Activated CD4-positive, alpha-beta T cell treated with anti-CD3 and anti-CD28 coated beads for 4 hours (primary cell): ENCODE results near the gene IQSEC1.
A peak's percentile ranks its signal among the peaks of the same experiment; 100 is the strongest.

Experiments
- DNase-seq, 2 donors: peaks; one replicate each; pipeline ENCODE4 v3.0.0-alpha.2; 2020

The IQSEC1 gene

DNA sequence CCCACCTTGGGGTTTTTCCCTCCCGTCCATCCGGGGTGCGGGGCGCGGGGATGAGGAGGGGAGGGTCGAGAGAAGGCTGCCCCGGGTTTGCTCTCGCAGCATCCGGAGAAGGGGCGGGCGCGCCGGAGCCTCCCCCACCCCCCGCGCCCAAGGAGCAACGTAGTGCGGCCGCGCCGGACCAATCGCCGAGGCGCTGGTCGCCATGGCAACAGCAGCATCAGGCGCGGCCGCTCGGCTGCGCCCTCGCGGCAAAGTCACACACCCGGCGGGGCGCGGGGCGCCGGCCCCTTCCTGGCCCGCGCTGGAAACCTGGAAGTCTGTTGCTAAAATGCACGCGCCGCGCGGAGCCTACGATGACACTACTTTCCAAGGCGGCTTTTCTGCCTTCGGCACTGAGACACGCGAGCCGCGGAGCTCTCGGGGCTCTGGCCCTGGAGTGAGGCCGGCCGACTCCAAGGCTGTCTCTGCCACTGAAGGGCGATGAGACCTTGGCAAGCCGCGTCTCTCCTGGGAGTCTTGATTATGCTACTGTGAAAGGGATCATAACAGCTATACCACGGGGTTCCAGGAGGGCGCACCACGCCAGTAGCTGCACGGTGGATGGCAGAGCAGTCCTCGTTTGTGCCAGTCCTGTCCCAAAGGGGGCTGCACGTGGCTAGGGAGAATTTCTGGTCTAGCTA, at the start of gene IQSEC1:
Gene IQSEC1, minus strand, starts transcription at position 104 of the 680 bp plus-strand sequence. CDS start 415 bp downstream, outside the sequence.
- peak; percentile 37 to 54 for DNase-seq

DNA sequence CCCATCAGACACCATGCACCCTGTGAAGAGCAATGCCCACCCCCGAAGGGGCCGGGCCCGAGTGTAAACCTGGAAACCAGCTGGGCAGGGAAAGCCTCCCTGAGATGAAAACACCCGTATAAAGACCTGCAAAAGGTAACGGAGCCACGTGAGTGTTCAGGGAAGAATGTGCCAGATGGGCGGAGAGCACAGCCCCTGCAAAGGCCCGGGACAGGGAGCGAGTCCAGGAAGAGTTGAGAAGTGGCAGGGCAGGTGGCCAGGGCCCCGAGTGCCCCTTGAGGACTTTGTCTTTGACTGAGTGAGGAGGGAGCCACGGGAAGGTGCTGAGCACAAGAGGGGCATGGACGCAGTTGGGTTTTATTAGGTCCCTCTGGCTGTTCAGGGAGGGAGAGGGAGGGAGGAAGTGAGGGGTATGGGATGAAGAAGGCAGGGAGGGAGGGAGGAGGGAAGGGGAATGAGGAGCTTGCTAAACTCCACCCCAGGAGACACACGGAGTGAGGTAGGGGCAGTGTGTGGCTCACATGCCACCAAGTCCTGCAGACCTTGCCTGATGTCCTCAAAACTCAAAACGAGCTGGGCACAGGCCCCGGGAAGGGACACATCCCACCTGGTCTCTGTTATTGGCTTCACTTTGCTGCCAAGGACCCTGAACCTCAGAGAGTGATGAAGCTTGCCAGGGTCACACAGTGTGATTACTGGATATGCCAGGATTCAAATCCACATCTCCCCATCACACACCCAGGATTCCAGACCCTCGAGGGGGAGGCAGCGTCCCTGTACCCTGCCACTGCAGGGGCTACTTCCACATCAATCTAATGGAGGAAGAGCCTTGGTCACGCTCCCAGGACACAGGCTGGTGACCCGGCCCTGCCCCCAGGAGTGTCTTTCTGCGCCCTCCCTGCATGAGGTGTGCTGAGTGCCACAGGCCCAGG, 49.1 kb upstream of the IQSEC1 start:
- no peak for DNase-seq

DNA sequence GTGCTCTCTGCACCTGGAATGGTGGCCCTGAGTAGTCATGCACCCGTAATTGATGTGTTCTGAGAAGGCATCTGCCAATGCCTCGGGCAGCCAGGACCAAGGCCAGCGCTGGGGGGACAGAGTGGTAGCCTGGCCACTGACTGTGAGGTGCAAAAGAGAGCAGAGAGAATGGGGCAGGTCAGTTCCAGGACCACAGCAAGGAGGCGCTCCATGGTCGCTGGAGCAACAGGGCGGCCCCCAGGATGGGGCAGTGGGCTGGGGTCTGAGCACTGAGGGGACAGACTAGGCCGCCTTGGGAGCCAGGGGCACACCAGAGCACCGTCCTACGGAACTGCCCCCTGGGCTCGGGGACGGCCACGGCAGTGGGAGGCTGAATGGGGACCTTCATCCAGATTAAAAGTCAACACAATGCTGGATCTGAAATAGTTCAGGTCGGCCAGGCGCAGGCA, 48.3 kb upstream of the IQSEC1 start:
- DNase-seq = no peak

DNA sequence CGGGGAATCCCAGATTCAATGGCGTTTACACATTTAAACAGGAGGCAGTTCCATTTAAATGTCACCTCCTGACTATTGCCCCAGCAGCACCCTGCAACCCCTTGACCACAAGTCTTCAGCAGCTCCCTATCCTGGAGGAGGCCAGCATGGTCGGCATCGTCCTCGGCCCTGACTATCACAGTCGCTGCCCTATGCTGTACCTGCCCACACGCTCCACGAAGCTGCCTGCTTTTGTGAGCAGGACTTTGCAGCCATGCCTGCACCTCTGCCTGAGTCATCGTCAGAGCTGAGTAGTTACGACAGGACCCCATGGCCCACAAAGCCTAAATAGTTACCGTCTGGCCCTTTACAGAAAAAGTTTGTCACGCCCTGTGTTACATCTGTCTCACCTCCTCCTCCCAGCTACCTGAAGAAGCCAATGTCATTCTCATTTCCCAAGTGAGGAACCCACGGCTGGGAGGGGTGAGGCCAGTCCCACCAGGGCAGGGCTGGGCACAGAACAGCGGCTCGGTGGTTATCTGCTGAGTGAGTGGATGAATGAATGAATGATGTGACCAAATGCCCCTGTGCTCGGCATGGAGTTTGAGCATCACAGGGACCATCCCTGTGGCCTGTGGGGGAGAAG, 47.8 kb upstream of the IQSEC1 start:
- no peak for DNase-seq

DNA sequence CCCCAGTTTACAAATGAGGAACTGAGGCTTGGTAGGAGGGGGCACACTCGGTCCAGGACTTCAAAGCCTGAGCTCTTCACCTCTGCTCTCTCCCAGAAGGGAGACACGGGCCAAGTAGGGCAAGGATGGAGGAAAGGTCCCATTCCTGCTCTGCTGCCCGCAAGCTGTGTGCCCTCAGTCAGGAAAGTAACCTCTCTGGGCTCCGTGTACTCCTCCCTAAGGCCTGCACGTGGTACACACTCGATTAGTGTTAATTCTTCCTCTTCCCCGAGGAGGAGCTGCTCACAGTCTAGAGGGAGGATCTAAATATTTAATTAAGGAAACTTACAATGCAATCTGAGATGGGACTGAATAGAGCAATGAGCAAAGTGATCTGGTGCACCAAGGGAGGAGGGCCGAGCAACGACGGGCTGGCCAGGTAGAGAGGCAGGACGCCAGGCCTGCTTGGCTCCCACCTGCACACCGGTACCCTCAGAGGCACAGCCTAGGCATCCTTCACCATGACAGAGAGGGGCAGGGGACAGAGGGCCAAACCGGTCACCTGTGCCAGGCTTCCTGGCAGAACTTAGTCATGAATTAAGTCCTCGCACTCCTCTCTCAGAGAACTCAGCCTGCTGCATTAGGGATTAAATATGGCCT, 47.2 kb upstream of the IQSEC1 start:
- no peak for DNase-seq

DNA sequence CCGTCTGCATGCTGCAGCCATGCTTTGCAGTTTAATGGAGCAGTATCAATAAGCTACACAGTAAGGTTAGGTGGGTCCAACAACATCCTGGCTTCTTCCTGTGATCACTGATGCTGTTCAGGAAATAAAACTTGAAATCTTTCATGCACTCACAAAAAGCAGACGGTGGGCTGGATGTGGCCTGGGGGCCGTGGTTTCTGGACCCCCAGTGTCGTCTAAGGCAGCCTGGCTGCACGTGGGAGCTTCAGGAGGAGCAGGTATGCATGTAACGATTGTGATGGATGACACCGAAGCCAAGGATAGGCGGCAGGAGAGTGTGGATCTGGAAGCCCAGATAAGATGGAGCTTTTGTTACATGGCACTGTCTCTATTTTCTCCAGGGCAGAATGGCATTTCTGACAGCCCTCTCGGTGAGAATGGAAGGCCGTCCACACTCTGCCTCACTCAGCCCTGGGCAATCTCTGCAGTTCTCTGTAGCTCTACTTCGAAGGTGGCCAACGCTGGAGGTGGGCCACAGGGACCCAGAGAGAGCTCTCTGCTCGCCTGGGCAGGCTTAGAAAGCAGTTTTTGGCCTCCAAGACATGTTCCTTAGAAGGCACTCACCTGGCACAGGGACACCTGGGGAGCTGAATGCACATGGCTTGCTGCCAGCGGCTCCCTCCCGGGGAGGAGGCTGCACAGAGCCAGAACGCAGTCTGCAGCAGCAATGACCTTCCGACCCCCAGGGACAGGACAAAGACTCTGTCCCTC, 46.4 kb upstream of the IQSEC1 start:
- no peak for DNase-seq

DNA sequence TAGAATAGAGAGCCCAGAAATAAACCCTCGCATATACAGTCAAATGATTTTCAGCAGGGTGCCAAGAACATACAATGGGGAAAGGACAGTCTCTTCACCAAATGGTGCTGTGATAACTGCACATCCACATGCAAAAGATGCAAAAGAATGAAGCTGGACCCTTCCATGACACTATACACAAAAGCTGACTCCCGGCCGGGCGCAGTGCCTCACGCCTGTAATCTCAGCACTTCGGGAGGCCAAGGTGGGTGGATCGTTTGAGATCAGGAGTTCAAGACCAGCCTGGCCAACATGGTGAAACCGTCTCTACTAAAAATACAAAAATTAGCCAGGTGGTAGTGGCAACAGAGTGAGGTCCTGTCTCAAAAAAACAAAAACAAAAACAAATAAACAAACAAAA, 43.2 kb upstream of the IQSEC1 start:
- DNase-seq = no peak

DNA sequence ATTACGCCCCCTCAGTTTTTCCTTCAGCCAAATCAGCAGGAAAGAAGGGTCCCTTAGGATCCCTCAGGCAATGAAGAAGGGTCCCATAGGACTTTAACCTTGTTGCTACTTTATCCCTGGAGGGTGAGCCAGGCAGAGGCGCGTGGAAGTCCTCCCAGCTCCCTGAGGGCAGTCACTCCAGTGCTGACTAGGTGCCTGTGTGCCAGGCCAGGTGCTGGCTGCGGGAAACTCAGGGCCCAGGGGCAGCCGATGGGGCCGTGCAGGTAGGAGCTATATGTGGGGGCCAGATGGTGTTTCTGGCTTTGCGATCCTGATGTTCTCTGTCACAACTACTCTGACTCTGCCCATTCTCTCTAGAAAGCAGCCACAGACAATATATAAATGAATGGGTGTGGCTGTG, 42.8 kb upstream of the IQSEC1 start:
- DNase-seq = no peak

DNA sequence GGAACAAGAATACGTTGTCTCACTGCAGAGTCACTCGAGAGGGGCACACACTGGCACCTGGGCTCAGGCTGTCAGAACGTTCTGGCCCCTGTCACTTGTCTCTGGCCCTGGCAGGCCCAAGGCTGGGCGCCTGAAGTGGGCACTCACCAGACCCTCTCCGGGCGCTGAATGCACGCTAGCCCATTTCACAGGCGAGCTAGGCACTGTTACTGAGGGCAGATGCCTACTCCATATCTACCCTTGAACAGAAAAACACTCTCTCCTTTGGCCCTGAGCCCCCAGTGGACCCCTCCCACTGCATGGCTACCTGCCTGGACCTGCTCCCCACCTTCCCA, 42.3 kb upstream of the IQSEC1 start:
- DNase-seq = no peak

DNA sequence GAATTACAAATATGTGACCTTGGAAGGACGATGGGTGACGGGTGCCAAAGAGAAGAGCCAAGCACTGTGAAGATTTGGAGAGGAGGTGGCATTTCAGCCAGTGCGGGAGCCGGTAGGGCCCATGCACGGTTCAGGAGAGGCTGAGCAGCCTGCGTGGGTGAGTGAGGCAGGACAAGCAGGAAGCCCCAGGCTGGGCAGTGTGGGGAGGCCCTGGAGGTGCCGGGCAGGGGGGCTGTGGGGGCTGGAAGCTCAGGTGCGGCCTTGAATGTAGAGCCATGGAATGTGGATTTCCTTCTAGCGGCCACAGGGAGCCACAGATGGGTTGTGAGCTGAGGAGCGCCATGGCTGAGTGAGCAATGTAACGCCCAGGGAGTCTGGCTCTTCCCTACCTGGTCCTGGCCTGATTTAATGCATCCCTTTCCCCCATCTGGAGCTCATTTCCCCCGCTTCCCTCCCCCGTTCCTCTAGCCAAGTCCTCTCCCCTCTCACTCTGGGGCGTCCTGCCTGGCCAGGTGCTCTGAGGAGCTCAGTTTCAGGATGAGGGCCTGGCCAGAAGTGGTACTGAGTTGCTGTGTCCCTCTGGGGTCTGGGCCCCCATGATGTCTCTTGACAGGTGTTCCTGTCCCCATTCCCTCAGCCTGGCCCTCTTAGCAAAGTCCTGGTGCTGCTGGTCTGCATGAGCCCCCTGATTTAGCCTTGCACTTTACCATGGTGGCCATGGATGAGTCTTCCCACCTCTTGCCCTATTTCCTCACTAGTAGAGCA, 41.8 kb upstream of the IQSEC1 start:
- DNase-seq = no peak

DNA sequence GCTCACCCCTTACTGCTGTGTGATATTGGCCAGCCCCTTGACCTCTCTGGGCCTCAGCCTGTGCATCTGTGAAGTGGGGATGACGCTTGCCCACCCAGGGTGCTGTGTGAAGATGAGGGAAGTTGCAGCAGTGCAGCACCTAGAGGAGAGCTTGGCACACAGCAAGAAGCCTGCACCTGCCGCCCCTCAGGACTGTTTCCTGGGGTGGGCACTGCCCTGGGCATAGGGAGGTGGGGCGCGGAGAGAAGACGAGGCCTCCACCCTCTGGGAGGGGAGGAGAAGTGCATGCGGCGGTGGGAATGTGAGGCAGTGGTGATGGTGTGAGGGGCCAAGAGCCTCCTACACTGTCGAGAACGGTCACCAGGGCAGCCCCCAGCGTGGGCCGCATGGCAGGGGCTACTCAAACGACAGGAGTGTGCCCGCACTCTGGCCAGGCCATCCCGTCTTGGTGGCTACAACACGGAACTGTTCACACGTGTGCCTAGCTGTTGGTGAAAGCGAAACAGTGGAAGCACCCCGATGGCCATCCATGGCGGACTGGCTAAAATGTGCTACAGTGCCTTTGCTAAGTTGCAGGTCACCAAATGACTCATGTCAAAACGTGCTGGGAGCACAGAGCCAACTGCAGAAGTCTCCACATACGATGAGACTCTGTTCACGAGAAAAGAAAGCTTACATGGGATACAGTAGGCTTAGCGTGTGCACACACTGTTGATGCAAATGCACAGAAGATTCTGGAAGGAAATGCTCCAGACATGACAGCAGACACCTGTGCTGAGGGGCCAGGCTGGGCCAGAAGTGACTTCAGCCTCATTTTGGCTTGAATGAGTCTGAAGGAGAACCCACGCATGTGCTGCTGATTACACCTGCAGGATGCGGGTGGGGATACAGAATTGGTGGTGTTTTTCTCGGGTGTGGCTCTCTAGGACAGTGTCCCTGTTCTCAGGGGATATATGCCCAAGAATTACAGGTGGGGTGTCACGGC, 40.4 kb upstream of the IQSEC1 start:
- DNase-seq = no peak

DNA sequence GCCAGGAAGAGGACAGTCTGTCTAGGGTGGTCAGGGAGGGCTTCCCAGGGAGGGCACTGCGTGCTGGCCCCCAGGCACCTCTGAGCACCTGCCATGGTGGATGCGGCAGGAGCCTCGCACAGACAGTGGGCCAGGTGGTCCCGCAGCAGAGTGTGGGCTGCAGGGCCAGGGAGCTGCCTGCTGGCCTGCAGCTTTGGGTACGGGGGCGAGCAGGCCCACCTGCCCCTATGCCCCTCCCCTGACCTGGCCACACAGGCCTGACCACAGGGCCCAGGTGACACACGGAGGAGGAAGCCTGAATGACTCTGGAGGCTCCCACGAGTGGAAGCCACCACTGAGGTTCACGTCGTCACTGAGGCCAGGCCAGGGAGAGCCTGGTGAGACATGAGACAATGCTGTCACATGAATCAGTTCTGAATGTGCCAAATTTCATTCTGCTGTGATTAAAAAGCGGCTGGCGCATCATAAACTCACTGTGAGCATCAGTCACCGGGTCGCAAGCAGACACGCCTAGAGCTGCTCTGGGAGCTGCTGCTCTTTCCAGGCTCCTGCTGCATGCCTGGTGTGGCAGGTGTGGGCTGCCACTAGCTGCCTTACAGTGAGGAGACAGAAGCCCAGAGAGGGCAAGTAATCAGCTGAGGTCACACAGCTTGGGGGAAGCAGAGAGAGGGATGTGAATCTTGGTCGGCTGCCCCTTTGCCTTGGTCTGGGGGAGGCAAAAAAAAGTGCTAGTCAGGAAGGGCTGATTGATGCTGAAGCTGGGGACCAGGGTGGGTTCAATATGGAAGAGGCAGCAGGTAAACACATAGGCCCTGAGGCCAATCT, 39.5 kb upstream of the IQSEC1 start:
- no peak for DNase-seq

DNA sequence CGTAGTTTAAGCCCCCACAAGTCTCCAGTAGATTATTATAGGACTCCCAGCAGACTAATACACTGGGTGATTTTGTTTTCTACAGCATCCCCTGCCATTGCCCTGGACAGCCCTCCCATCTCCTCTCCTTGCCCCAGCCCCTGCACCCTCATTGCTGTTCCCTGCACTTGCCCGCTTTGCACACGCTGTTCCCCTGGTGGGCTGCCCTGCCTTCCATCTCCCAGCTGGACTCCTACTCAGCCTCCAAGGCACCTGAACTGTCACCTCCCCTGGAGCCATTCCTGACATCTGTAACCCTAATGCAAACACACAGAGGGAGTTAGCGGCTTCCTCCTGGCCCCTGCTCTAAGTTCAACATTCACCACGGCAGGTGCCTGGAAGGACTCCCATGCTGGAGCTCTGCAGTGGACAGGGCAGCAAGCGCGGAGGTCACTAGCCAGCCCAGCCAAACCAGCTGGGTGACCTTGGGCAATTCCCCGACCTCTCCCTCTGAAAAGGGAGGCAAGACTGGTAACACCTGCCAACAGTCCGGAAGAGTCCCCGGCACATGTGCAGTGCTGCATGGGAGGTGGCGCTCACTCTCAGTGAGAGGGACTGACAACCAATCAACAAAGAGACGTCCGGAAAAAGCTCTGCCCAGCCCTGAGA, 38.8 kb upstream of the IQSEC1 start:
- no peak for DNase-seq

DNA sequence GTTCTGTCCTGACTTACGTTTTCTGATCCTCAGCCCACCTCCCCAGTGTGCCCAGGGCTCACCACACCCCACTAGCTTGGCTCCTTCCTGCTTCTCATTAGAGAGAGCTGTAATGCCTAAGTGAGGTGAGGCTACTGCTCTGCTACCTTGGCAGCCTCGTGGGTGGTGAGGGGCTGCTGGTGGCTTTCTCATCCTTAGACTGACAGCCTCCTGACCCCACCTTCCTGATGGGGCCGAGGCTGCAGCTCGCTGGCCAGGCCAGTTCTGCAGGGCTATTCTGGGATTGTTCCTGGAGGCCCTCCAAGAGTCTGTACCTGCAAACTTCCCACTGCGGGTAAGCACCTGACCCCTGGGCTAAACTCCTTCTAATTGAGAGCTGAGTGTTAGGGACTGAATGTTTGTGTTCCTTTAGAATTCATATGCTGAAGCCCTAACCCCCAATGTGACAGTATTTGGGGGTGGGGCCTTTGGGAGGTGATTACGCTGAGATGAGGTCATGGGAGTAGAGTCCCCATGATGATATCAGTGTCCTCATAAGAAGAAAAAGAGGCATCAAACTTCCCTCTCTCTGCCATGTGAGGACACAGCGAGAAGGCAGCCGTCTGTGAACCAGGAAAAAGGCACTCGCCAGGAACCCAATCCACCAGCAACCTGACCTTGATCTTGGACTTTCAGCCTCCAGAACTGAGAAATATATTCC, 38.1 kb upstream of the IQSEC1 start:
- DNase-seq = no peak

DNA sequence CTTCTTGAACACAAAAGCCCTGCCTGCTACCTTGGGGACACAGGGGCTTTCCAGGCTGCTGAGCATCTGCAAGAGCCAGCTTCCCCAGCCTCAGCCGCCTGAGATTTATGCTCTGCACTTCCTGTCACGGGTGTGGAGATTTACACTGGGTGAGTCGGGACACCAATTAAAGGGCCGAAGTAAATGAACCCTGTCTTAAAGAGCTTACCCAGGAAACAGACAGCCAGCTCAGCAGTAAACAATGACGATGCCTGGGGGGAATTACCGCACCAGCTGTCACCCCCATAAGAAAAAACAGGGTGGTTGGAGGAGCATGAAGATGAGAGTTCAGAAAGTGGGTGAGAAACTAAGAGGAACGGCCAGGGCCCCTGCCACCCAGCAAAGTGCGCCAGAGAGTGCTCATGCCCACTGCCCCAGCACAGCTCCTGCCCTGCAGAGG, 37.5 kb upstream of the IQSEC1 start:
- DNase-seq = peak in 1 of 2 donors; percentile 11

DNA sequence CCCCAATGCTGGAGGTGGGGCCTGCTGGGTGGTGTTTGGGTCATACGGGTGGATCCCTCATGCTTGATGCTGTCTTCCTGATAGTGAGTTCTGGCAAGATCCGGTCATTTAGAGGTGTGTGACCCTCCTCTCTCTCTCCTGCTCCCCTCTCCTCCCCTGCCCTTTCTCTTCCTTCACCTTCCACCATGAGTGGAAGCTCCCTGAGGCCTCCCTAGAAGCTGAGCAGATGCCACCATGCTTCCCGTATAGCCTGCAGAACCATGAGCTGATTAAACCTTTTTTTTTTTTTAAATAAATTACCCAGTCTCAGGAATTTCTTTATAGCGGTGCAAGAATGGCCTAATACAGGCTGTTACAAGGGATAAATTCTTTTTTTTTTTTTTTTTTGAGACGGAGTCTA, 36.3 kb upstream of the IQSEC1 start:
- no peak for DNase-seq

DNA sequence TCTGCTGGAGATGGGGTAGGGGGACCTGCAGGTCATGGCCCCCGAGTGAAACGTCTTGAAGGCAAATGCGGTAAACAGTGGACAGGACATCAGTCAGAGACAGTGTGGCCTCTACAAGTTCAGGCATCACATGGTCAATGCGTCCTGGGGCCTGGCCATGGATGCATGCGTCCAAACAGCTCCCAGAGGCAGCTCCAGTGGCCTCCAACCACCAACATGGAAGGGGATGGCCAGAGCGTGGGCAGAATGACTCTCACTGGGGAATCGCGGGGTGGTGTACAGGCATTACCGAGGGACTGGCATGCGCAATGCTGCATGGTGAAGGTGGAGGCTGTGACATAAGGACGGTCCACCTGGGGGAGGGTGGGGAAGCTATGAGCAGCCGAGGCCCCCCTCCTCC, 35.6 kb upstream of the IQSEC1 start:
- no peak for DNase-seq

DNA sequence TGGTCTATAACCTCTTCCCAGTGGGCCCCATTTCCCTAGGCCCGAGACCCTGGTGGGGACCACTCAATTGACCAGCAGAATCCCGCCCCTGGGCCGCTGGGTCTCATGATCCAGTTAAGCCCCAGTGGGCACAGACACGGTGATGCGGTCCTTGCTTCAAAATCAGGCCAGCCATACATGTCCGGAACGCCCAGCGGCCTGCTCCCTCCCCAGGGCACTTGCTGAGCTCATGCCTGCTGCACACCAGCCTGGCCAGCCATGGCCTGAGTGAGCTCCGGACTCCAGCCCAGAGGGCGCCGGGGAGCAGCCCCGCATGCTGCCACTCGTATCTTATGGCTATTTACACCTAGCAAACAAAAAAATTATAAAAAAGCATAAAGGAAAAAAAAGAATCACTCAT, 34.4 kb upstream of the IQSEC1 start:
- no peak for DNase-seq
